SU-DHL-6 (cell line): ENCODE data around the gene DPM1.

Experiments used
- H2AFZ ChIP-seq: fragments of 200-600 bp; sonication (generic); 2 replicates; pipeline ENCODE4 v1.6.1; 2014; ENCODE audit warnings: low read depth, mild to moderate bottlenecking, moderate library complexity, mixed read lengths, antibody characterized with exemption, low read length; ENCODE audit not compliant: severe bottlenecking
- H3F3A ChIP-seq: fragments of 200-600 bp; shearing (Covaris generic); 2 replicates; pipeline ENCODE4 v1.6.0; 2016; ENCODE audit warnings: antibody characterized with exemption, mild to moderate bottlenecking; ENCODE audit not compliant: insufficient read depth
- H3K27ac ChIP-seq: fragments of 200-600 bp; sonication (generic); 2 replicates; pipeline ENCODE4 v1.5.1; 2016; ENCODE audit warnings: low read depth, mild to moderate bottlenecking, low read length, moderate library complexity, mixed read lengths
- H3K27me3 ChIP-seq: fragments of 200-600 bp; sonication (generic), shearing (Covaris generic); 2 replicates; pipeline ENCODE4 v1.6.0; 2014; ENCODE audit warnings: mild to moderate bottlenecking, low read length
- H3K36me3 ChIP-seq: fragments of 200-600 bp; sonication (generic); 2 replicates; pipeline ENCODE4 v1.6.1; 2014; ENCODE audit warnings: mild to moderate bottlenecking, low read length, mixed read lengths
- H3K4me2 ChIP-seq: fragments of 300-600, 200-600 bp; shearing (Covaris generic), sonication (generic); 2 replicates; pipeline ENCODE4 v1.6.0; 2014; ENCODE audit warnings: low read length, low read depth, mild to moderate bottlenecking; ENCODE audit not compliant: poor library complexity, severe bottlenecking
- H3K4me3 ChIP-seq: fragments of 200-600 bp; sonication (generic); 2 replicates; pipeline ENCODE4 v1.5.1; 2014; ENCODE audit warnings: antibody characterized with exemption, low read length, mild to moderate bottlenecking, mixed read lengths; ENCODE audit not compliant: insufficient read depth, poor library complexity, severe bottlenecking
- H3K79me2 ChIP-seq: fragments of 200-600 bp; sonication (generic); 2 replicates; pipeline ENCODE4 v1.6.1; 2014; ENCODE audit warnings: mild to moderate bottlenecking, low read length, moderate library complexity; ENCODE audit not compliant: insufficient read depth
- H3K9ac ChIP-seq: fragments of 200-600 bp; sonication (generic); 2 replicates; pipeline ENCODE4 v1.7.0; 2014; ENCODE audit warnings: mild to moderate bottlenecking, low read length
- H3K9me2 ChIP-seq: fragments of 200-600 bp; sonication (generic); replicated peaks from 2 replicates; pipeline ENCODE4 v1.6.1; 2014; ENCODE audit warnings: low read length; ENCODE audit not compliant: insufficient read depth
- H3K9me3 ChIP-seq: fragments of 200-600 bp; sonication (generic); 2 replicates; pipeline ENCODE4 v1.6.1; 2014; ENCODE audit warnings: low read length, mixed read lengths; ENCODE audit not compliant: insufficient read depth
- H4K20me1 ChIP-seq: fragments of 200-600 bp; sonication (generic); 2 replicates; pipeline ENCODE4 v1.6.1; 2014; ENCODE audit warnings: low read depth, mild to moderate bottlenecking, antibody characterized with exemption, low read length, moderate library complexity, mixed read lengths
- CTCF ChIP-seq: fragments of 200-600 bp; sonication (generic); IDR thresholded peaks from one replicate; pipeline ENCODE4 v1.5.1; 2017; ENCODE audit warnings: antibody characterized with exemption, mild to moderate bottlenecking, low read length, moderate library complexity; ENCODE audit not compliant: insufficient read depth, poor library complexity, severe bottlenecking
- EZH2phosphoT487 ChIP-seq: fragments of 200-600 bp; sonication (generic), shearing (Covaris generic); conservative IDR thresholded peaks from 2 replicates; pipeline ENCODE4 v1.6.1; 2018; ENCODE audit warnings: mild to moderate bottlenecking, antibody characterized with exemption, low read length, moderate library complexity, mixed read lengths

The DPM1 gene

GRCh38 chr20:50904067-50904570 lies 54.2 kb downstream of the DPM1 start:
- Histone ChIP-seq H3K36me3 (peaks cover 49% of the 10 kb centered on the region), H3K9ac (no peak overlapping the region), H4K20me1 (peaks cover 49% of the 10 kb centered on the region)

GRCh38 chr20:50903353-50904051 lies 54.8 kb downstream of the DPM1 start:
- Histone ChIP-seq H3K9me2 (no peaks in the 10 kb centered on the region), H3K36me3 (peaks cover 54% of the 10 kb centered on the region), H3K9ac (no peak overlapping the region), H3K27me3 (no peaks in the 10 kb centered on the region), H4K20me1 (peaks cover 49% of the 10 kb centered on the region), H3K4me2 (no peak overlapping the region), H3K27ac (no peak overlapping the region), H3K79me2 (peaks cover 87% of the 10 kb centered on the region), H3F3A (peaks cover 58% of the 10 kb centered on the region; the same call in 1 of the 2 replicates), H3K4me3 (no peak overlapping the region), H2AFZ (no peak overlapping the region), H3K9me3 (no peaks in the 10 kb centered on the region)
- no peak for TF ChIP-seq EZH2phosphoT487
- TF ChIP-seq CTCF = no peak

More at GRCh38 chr20:50904067-50904570, 54.2 kb downstream of the DPM1 start:
- H3F3A ChIP-seq = peaks cover 53% of the 10 kb centered on the region; the same call in 1 of the 2 replicates
- no peaks in the 10 kb centered on the region for H3K9me3 ChIP-seq
- H3K79me2 ChIP-seq = peaks cover 93% of the 10 kb centered on the region
- H3K9me2 ChIP-seq = no peaks in the 10 kb centered on the region
- no peaks in the 10 kb centered on the region for H3K27me3 ChIP-seq
- no peak overlapping the region for H3K27ac ChIP-seq
- no peak overlapping the region for H3K4me2 ChIP-seq
- no peak overlapping the region for H2AFZ ChIP-seq
- no peak overlapping the region for H3K4me3 ChIP-seq
- no peak for TF ChIP-seq CTCF
- TF ChIP-seq EZH2phosphoT487 = no peak

- no peak overlapping the region for H3K4me3 ChIP-seq
- H4K20me1 ChIP-seq = peaks cover 35% of the 10 kb centered on the region
- no peaks in the 10 kb centered on the region for H3K27me3 ChIP-seq
- no peaks in the 10 kb centered on the region for H3K9me3 ChIP-seq
- H3K27ac ChIP-seq = no peak overlapping the region
- peaks cover 65% of the 10 kb centered on the region for H3K79me2 ChIP-seq
- no peak for TF ChIP-seq CTCF
- TF ChIP-seq EZH2phosphoT487 = no peak
- H3F3A ChIP-seq = peaks cover 52% of the 10 kb centered on the region; the same call in 1 of the 2 replicates
- no peak overlapping the region for H2AFZ ChIP-seq
- no peaks in the 10 kb centered on the region for H3K9me2 ChIP-seq
- no peak overlapping the region for H3K9ac ChIP-seq
- H3K4me2 ChIP-seq = no peak overlapping the region
- H3K36me3 ChIP-seq = peaks cover 62% of the 10 kb centered on the region
Measured at GRCh38 chr20:50901301-50901700, 57.0 kb downstream of the DPM1 start.
